Activated T-cell treated with anti-CD3 and anti-CD28 coated beads for 24 hours (primary cell): ENCODE results near the gene AQP12A.
"Not testable (repeated sequence)": the region's sequence is repeated elsewhere in the genome, so short reads cannot be mapped to it uniquely, and the experiment has no call there.

Experiments
- DNase-seq: peaks from one replicate; pipeline ENCODE4 v3.0.0-alpha.2; 2020; ENCODE audit warnings: low read depth

Gene AQP12A

DNA sequence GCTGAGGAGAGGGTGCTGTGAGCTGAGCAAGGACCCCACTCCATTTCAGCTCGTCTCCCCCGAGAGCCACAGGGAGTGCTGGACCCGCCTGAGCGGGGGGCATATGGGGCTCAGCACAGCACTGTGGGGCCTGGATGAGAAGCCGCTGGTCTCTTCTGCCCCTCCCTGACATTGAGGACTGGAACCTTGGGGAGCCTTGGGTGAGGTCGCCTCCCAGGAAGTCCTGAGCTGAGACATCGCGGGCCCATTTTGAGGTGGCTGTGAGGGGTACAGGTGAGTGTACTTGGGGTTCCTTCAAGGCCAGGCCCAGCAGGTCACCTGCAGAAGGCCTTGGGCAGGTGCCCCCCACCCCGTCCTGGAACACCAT is 3.1 kb upstream of the AQP12A start:
- no peak for DNase-seq

- no peak for DNase-seq
Measured at GRCh38 chr2:240689975-240690374, 1.7 kb upstream of the AQP12A start.

GRCh38 chr2:240690421-240691074 is 1.1 kb upstream of the AQP12A start:
- DNase-seq = not testable (repeated sequence)

GRCh38 chr2:240691075-240691427 is 615 bp upstream of the AQP12A start:
- not testable (repeated sequence) for DNase-seq

DNA sequence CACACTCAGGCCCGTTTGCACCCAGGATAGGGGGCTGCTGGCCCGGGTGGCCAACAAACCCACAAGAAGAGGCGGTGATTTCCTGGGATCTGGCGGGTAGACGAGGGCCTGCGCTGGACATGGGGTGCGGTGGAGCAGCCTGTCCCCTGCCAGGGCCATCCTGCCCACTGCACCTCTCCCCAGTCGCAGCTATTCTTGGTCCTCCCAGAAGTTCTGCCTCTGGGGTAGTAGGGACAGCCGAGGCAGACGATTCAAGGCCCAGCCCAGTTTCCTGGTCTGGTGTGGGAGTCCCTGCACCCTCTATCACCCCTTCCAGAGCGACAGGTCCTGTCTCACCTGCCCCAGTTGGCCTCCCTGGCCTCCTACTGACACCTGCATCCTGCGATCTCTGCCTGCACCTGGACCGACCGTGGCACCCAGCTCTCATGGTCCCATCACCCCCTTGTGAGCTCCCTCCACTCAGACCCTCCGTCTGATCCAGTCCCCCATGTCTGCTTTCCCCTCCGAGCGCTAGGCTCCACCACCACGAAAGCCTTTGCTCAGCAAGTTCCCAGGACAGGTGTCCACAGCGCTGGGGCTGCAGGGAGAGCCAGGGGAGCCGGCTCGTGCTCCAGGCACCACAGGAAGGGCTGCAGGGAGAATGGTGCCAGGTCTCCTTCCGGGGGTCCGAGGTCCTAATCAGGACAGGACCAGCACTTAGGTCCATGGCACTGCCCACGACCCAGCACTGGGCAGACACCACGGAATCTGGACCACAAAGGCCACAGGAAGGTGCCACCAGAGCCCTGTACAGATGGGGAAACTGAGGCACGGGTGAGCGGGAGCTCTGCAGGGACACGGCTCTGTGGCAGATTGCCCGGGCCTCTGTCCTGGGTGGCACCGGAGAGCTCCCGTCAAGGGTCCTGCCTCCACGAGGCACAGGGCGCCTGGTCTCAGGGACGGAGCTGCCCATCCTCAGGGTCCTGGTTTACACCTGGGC is 1.2 kb downstream of the AQP12A start:
- DNase-seq = not testable (repeated sequence)

GRCh38 chr2:240694304-240694703 is 2.6 kb downstream of the AQP12A start:
- DNase-seq = not testable (repeated sequence)

- not testable (repeated sequence) for DNase-seq
Measured at GRCh38 chr2:240695593-240695992, 3.9 kb downstream of the AQP12A start.

- not testable (repeated sequence) for DNase-seq
Measured at GRCh38 chr2:240696469-240696868, 4.8 kb downstream of the AQP12A start.

DNA sequence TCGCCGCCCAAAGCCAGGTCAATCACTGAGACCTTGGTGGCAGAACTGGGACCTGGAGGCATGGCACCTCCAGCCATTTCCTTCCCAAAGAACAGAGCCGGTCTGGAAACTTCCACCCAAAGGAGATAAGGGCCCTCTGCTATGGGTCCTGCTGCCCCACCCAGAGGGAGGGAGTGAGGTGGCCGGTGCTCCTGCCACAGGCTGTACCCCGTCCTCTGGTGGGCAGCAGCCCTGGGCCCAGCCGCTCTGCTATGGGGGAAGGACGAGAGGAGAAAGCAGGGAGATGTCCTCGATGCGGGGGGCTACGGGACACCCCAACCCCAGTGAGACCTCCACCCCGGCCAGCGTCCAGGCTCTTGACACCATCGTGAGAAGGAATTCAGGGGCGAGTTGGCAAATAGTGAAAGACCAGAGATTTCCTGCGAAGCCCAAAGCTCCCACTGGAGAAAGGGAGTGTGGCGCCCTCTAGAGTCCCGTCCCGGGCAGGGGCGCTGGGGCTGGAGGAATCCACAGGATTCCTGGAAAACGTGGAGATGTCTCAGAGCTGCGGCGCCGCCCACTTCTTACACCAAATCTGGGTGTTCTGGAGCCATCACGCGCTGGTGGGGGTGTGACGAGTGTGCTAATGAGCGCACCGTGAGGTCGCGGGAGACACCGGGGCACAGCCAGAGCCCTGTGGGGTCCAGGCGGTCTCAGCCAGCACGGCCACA is 7.3 kb downstream of the AQP12A start:
- not testable (repeated sequence) for DNase-seq

DNA sequence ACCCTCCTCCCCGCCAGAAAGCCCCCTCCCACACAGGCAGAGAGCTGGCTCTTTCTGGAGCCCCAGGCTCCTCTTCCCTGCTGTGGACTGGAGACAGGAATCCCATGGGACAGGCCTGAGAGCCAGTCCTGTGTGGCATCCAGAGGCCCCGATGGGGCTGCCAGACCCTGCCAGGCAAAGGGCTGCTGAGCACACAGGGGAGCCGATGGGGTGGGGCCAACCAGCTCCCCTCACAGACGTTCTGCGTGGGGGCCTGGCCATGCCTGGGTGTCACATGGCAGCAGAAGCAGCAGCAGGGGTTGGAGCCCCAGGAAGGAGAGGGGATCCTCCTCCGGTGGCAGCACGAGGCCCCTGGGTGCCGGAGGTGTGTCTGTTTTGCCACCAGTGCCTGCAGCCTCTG is 8.2 kb downstream of the AQP12A start:
- DNase-seq = not testable (repeated sequence)

- not testable (repeated sequence) for DNase-seq
Measured at GRCh38 chr2:240700616-240701015, 8.9 kb downstream of the AQP12A start.

- no peak for DNase-seq
Measured at GRCh38 chr2:240701091-240701735, 9.5 kb downstream of the AQP12A start.

GRCh38 chr2:240701736-240702639 is 10.3 kb downstream of the AQP12A start:
- no peak for DNase-seq

DNA sequence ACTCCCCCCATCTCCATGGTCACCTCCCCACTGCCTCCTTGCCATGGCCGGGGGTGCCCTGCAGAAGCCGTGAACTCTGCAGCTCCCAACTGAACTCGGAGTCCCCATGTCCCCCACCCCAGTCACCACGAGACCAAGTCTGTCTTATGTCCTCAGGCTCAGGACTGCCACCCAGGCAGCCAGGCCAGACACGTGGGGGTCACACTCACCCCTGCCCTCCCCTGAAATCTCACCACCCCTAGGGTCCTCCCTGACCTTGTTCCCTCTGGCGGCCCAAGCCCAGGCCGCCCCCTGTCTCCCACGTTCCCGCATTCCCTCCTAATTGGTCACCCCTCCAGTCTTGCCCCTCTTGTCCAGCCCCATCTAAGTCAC is 11.0 kb downstream of the AQP12A start:
- DNase-seq = no peak

DNA sequence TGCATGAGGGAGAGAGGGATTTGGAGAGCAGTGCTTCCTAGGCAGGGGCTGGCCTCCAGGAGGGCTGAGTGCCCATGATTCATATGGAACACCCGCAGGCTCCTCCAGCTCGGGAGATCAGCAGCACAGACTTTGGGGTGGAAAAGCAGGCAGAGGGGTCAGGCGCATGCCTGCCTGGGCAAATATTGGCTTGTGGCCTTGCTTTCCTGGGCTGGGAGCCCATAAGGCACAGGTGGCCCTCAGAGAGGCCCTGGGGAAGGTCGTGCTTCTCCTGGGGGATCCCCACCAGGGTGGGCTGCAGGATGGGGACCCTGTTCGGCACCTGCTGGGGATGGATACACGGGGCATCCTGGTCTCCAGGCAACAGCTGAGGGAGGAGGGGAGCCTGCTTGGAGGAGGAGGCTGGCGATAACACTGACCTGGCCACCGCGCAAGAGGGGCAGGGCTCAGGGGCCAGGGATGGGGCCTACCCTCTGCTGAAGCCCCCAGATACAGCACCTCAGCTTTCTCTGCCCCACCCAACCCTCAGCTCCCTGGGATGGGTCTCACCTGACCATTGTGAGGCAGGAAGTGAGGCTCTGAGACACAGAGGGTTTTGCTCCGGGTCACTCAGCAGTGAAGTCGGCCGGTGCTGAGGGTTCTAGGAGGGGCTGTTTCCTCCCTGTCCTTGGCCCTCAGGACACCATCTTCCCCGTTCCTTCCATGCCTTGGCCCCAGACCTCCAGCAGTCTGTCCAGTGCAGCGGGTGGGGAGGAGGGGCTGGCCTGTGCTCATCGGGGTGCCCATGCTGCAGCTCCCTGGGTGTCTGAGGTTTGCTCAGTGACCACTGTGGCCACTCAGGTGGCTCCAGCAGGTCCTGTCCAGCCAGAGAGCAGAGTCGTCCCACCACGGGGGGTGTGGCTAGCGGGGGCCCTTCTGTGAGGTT is 12.0 kb downstream of the AQP12A start:
- no peak for DNase-seq

DNA sequence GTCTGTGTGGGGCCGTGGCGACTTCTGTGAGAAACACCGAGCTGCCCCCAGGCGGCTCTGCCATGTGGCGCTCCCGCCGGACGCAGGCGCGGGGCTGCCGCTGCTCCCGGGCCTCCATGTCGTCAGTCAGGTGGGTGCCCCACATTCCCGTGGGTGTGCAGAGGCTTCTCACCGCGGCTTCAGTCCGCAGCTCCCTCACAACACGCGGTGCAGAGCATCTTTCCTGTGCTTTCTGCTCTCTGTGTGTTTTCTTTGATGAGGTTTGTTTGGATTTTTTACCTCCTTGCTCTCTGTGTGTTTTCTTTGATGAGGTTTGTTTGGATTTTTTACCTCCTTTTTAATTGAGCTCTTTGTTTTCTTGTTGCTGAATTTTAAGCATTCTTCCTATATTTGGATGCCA is 13.0 kb downstream of the AQP12A start:
- DNase-seq = no peak

- no peak for DNase-seq
Measured at GRCh38 chr2:240705204-240705791, 13.6 kb downstream of the AQP12A start.

- no peak for DNase-seq
Measured at GRCh38 chr2:240707043-240707756, 15.5 kb downstream of the AQP12A start.

DNA sequence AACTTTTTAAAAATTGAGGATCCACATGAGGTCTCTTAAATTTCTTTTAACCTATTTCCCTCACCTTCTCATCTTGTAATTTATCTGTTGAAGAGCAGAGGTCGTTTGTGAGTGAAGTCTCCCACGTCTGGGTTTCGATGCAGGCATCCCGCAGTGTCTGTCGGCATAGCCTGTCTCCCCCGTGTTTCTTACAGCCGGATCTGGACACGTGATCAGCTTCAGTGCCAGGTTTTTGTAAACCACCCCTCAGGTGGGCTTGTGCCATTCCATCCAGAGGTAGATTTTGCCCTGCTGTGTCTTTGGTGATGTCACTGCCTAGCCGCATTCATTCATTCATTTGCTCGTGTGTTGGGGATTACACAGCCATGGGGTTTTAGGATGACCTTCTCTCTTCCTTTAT is 16.2 kb downstream of the AQP12A start:
- DNase-seq = no peak
